Muscle of leg (tissue), 16 donors: ENCODE results near the gene FREM2. TPM values are rescaled to one million over a fixed set of nuclear protein-coding genes. Genes with fewer than 3 reads are reported as not detected.
A peak's percentile ranks its signal among the peaks of the same experiment; 100 is the strongest.

Experiments
- DNase-seq: peaks from one replicate; pipeline ENCODE4 v3.0.0; 2013
- H3K27ac ChIP-seq: one replicate; pipeline ENCODE4 v1.5.1; 2013; ENCODE audit warnings: mild to moderate bottlenecking, low read length, control low read depth
- H3K27me3 ChIP-seq: one replicate; pipeline ENCODE4 v1.6.1; 2013; ENCODE audit warnings: low read length; ENCODE audit not compliant: control insufficient read depth, insufficient read depth
- H3K36me3 ChIP-seq: one replicate; pipeline ENCODE4 v1.6.1; 2013; ENCODE audit warnings: low read length; ENCODE audit not compliant: control insufficient read depth, insufficient read depth
- H3K4me1 ChIP-seq: one replicate; pipeline ENCODE4 v1.6.1; 2013; ENCODE audit warnings: low read length; ENCODE audit not compliant: control insufficient read depth, insufficient read depth
- H3K4me3 ChIP-seq: one replicate; pipeline ENCODE4 v1.5.1; 2013; ENCODE audit warnings: low read length, control low read depth
- H3K9me3 ChIP-seq: replicated peaks from 2 replicates; pipeline ENCODE4 v1.6.1; 2013; ENCODE audit warnings: low read depth, low read length; ENCODE audit not compliant: control insufficient read depth
- WGBS: methylation state at CpG from one replicate; pipeline ENCODE4 v1.1.5; 2013; ENCODE audit warnings: missing lambda C conversion rate; ENCODE audit not compliant: insufficient coverage; 5-methylcytosine and 5-hydroxymethylcytosine counted together
- long read RNA-seq, 11 donors: transcript quantifications; one replicate each; lab custom pipeline, GENCODE V29; 2026
- polyA plus RNA-seq, 8 donors: library from polyadenylated mRNA; unstranded; fragments of 120-200 nt; gene quantifications; one replicate each; pipeline versions ENCODE4 v1.2.1 to v1.2.3, GENCODE V29; 2013; ENCODE audit warnings: inconsistent platforms in 1 of 8, low replicate concordance in 1 of 8; ENCODE audit not compliant: insufficient read length in 8 of 8, insufficient read depth in 1 of 8
- total RNA-seq: library from RNA; stranded (reverse); fragments of 120-200 nt; gene quantifications from one replicate; pipeline ENCODE4 v1.2.4, GENCODE V29; 2013

FREM2 gene, protein sequence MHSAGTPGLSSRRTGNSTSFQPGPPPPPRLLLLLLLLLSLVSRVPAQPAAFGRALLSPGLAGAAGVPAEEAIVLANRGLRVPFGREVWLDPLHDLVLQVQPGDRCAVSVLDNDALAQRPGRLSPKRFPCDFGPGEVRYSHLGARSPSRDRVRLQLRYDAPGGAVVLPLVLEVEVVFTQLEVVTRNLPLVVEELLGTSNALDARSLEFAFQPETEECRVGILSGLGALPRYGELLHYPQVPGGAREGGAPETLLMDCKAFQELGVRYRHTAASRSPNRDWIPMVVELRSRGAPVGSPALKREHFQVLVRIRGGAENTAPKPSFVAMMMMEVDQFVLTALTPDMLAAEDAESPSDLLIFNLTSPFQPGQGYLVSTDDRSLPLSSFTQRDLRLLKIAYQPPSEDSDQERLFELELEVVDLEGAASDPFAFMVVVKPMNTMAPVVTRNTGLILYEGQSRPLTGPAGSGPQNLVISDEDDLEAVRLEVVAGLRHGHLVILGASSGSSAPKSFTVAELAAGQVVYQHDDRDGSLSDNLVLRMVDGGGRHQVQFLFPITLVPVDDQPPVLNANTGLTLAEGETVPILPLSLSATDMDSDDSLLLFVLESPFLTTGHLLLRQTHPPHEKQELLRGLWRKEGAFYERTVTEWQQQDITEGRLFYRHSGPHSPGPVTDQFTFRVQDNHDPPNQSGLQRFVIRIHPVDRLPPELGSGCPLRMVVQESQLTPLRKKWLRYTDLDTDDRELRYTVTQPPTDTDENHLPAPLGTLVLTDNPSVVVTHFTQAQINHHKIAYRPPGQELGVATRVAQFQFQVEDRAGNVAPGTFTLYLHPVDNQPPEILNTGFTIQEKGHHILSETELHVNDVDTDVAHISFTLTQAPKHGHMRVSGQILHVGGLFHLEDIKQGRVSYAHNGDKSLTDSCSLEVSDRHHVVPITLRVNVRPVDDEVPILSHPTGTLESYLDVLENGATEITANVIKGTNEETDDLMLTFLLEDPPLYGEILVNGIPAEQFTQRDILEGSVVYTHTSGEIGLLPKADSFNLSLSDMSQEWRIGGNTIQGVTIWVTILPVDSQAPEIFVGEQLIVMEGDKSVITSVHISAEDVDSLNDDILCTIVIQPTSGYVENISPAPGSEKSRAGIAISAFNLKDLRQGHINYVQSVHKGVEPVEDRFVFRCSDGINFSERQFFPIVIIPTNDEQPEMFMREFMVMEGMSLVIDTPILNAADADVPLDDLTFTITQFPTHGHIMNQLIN (N-terminal part only)
- total RNA-seq (8.5 TPM), polyA plus RNA-seq (10 to 100 TPM in 3 of 8 donors, 1 to 10 TPM in 5; 4.0 to 18.0 (median 8.7) TPM)
- long read RNA-seq, donor 1, result 0 reads
- long read RNA-seq, donor 2, result 0 reads
- long read RNA-seq, donor 3, result 0 reads
- long read RNA-seq, donor 4, result 0 reads
- long read RNA-seq, donor 5, full-length matches to known transcripts, result 1 of 8 reads
- long read RNA-seq, donor 5, partial matches to known transcripts, result 7 of 8 reads
- long read RNA-seq, donor 5, other reads (novel, unspliced or antisense), result 0 of 8 reads
- long read RNA-seq, donor 6, result 0 reads
- long read RNA-seq, donor 7, result 0 reads
- long read RNA-seq, donor 8, full-length matches to known transcripts, result 1 of 1 reads
- long read RNA-seq, donor 8, partial matches to known transcripts, result 0 of 1 reads
- long read RNA-seq, donor 8, other reads (novel, unspliced or antisense), result 0 of 1 reads
- long read RNA-seq, donor 9, result 0 reads
- long read RNA-seq, donor 10, full-length matches to known transcripts, result 1 of 1 reads
- long read RNA-seq, donor 10, partial matches to known transcripts, result 0 of 1 reads
- long read RNA-seq, donor 10, other reads (novel, unspliced or antisense), result 0 of 1 reads
- long read RNA-seq, donor 11, result 0 reads

DNA sequence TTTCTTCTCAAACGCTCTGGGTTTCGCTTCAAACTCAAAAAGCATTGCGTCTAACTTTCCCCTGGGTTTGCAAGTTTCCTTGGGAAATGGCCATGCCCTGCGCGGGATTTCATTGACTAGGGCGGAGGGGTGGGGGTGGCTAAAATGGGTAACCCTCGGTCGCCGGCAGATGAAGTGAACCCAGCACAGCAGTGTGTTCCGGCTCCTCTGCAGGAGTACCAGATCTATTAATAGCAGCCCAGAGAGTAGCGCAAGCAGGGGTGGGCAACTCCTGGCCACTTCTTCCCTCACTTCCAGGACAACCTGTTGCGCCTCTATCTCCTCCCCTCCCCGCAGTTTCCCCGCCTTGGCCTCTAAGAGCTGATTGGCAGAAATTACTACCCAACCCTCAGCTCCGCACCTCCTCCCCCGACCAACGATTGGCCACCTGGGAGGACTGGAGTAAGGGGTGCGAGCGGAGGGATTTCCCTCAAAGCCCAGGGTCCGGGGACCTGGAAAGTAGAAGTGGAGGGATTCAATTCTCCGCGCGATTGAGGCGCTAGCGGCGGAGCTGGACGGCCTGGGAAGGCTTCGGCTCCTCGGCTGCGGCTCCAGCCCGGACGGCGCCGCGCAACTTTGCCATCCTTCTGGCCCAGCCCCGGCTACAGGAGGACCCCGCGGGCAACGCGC is at the start of gene FREM2:
Gene FREM2, plus strand, starts transcription at position 501 of the 669 bp plus-strand sequence. CDS start 268 bp downstream, outside the sequence.
- peak within 1 kb of the TSS; percentile 59 for H3K4me3 ChIP-seq
- WGBS, result under 1% methylated on average over 32 of the region's 40 CpGs
- H3K27ac ChIP-seq, result no peak within 1 kb of the TSS
- peaks cover 18% of the 10 kb centered on the region for H3K4me1 ChIP-seq
- peaks cover 32% of the 10 kb centered on the region for H3K27me3 ChIP-seq
- peaks cover 3% of the 10 kb centered on the region for H3K36me3 ChIP-seq
- no peaks in the 10 kb centered on the region for H3K9me3 ChIP-seq
- peak; percentile 75 for DNase-seq

DNA sequence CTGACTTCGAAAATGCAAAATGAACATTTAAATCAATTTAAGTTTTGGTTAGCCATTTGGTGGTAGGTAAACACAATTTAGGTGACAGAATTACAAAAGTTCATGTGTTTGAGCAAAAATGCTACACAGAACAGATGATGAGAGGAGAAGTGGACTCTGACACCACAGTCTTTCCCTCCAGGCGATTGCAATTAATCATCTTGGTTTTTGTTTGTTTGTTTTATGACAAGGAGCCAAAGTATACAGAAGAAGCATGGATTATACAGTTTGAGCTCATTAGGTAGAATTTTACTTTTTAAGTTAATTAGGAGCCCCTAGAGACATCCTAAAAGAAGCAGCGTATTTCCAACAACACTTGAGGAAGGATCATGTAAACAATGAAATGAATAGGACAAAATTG is 49.3 kb upstream of the FREM2 start:
- Histone ChIP-seq H3K9me3 (no peaks in the 10 kb centered on the region), H3K4me3 (no peak overlapping the region), H3K27me3 (no peaks in the 10 kb centered on the region), H3K4me1 (no peaks in the 10 kb centered on the region), H3K27ac (no peak overlapping the region), H3K36me3 (no peaks in the 10 kb centered on the region)
- DNase-seq, result no peak
- 80% methylated on average over 1 of the region's 3 CpGs for WGBS

DNA sequence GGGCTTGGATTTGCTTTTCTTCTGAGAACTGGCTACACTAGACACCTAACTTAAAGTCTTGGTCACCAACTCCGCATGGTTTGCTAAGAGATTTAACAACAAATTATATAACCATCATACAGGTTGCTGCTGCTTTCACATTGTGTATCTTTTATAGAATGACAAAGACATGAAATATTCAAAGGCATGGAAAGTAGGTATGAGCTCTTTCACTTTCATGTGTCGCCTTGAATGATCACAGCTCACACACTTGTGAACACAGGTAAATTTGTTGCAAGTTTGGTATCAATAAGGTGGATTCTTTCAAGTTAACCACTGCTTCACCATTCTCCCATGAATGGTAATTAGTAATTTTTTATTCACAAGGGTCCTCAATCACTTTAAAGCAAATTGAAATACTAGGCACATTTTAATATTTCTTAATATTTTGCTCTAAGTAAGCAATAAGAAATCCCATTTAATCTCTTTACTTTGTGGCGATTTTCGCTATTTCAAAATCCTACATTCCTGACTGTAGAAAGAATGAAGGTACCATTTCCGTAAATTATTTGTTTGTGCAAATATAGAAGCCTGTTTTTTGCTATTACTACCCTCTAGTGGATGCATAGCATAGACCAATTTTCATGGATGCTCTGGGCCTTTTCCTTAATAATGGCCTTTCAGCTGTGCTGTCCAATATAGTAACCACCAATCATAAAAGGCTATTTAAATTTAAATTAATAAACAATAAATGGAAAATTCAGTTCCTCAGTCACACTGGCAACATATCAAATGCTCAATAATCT is 45.5 kb upstream of the FREM2 start:
- DNase-seq, result no peak
- no peak overlapping the region for H3K27ac ChIP-seq
- H3K36me3 ChIP-seq, result no peaks in the 10 kb centered on the region
- no peaks in the 10 kb centered on the region for H3K27me3 ChIP-seq
- H3K9me3 ChIP-seq, result no peaks in the 10 kb centered on the region
- no CpG with 5 or more reads among the region's 5 CpGs for WGBS
- H3K4me1 ChIP-seq, result no peaks in the 10 kb centered on the region
- no peak overlapping the region for H3K4me3 ChIP-seq

DNA sequence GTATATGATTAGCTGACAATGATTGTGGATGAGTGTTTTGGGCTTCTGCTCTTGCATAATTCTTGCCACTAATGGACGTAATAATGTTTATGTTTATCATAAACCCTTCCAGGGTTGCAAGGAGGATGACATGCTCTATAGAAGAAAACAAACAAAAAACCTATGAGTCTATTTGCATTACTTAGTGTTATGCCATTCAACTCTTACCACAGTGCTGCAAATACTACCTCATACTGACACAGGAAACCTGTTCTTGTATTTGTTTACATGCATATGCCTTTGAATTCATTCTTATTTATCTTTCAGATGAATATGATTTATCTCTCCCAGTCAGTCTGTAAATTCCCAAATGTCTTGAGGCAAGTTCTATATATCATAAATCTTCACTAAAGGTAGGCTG is 39.6 kb upstream of the FREM2 start:
- DNase-seq, result no peak
- Histone ChIP-seq H3K4me3 (no peak overlapping the region), H3K4me1 (no peaks in the 10 kb centered on the region), H3K36me3 (no peaks in the 10 kb centered on the region), H3K27ac (no peak overlapping the region), H3K9me3 (no peaks in the 10 kb centered on the region), H3K27me3 (no peaks in the 10 kb centered on the region)
- WGBS, result no CpG with 5 or more reads among the region's 1 CpG

DNA sequence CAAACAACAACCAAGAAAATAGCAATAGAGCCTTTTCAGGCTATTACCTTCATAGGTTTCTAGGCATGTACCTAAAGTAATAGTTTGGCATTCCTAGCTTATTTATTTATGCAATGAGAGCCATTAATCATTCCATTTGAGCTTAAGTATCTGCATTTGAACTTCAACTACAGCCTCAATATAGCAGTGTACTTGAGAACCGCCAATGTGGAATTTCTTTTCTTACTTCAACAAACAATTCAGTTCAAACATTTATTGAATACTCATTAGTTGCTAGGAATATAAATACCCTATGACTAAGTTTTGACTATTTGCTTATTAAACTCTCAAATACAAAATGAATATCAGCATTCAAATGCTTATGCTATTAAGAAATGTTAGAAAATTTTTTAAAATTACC is 38.0 kb upstream of the FREM2 start:
- Histone ChIP-seq H3K4me1 (no peaks in the 10 kb centered on the region), H3K27ac (no peak overlapping the region), H3K9me3 (no peaks in the 10 kb centered on the region), H3K36me3 (no peaks in the 10 kb centered on the region), H3K27me3 (no peaks in the 10 kb centered on the region), H3K4me3 (no peak overlapping the region)
- DNase-seq, result no peak
- no CpG with 5 or more reads among the region's 1 CpG for WGBS

DNA sequence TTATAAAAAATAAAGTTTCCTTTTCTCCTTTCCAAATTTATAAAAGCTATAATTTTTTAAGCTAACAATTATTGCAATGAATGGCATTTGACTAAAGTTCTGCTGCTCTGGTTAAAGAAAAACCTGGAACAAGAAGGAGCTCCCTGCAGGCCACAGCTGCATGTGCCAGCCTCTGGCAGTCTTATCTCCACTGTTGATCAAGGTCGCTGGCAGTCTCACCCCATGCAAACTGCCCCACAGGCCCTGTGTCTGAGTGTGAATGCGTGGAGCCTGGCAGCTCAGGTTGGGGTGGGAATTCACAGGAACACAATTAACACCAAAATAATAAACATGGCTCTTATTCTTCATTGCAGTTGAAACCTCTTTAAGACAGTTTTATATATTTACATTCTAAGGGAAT is 30.2 kb upstream of the FREM2 start:
- Histone ChIP-seq H3K4me1 (no peaks in the 10 kb centered on the region), H3K36me3 (no peaks in the 10 kb centered on the region), H3K9me3 (no peaks in the 10 kb centered on the region), H3K27me3 (no peaks in the 10 kb centered on the region), H3K4me3 (no peak overlapping the region), H3K27ac (no peak overlapping the region)
- WGBS, result no CpG with 5 or more reads among the region's 2 CpGs
- DNase-seq, result no peak

DNA sequence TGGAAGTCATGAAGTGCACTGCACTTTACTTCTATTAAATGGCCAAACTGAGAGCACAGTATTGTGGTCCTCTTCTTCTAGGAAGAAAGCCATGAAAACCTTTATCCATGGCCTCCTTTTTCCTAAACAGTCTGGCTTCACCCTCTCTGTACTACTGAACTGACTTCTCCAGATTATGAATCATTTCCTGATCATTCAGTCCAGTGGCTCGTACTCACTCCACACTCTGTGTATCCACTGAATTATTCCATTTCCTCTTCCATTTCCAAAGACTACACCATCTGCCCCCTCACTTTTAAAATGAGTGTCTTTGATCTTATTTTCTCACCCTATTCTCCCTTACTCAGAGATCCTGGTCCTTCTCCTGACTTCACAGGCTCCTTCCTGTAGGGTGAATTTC is 29.7 kb upstream of the FREM2 start:
- no peaks in the 10 kb centered on the region for H3K4me1 ChIP-seq
- H3K9me3 ChIP-seq, result no peaks in the 10 kb centered on the region
- H3K27ac ChIP-seq, result no peak overlapping the region
- H3K27me3 ChIP-seq, result no peaks in the 10 kb centered on the region
- no peaks in the 10 kb centered on the region for H3K36me3 ChIP-seq
- no peak for DNase-seq
- no peak overlapping the region for H3K4me3 ChIP-seq
- 27% methylated on average over 1 of the region's 1 CpG for WGBS

DNA sequence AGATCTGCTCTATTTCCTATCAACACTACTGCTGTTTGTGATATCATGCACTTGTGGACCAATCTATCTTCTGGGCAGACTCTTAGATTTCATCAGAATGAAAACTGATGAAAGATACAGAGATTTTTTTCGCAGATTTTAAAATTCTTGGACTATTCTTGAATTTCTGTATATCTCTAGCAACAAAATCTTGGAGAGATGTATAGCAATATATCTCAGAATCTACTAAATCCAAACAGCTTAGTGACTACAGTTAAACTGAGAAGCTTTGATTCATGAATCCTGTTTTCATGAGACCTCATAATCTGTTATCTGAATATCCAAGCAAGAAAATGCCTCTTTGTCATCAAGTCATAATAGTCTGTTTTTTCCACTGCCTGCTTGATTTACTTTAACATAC is 28.0 kb upstream of the FREM2 start:
- no CpG with 5 or more reads among the region's 1 CpG for whole genome bisulfite sequencing
- Histone ChIP-seq H3K4me3 (no peak overlapping the region), H3K27me3 (no peaks in the 10 kb centered on the region), H3K27ac (no peak overlapping the region), H3K9me3 (no peaks in the 10 kb centered on the region), H3K4me1 (no peaks in the 10 kb centered on the region), H3K36me3 (no peaks in the 10 kb centered on the region)
- no peak for DNase-seq
